IMR-90 (cell line): ENCODE data around the gene FCSK. TPM values are rescaled to one million over a fixed set of nuclear protein-coding genes. Genes with fewer than 3 reads are reported as not detected.

Experiments
- ATAC-seq: fragments of 200-7000 bp; cut with Tn5 transposase; 2 replicates; pipeline ENCODE4 v1.9.1; 2020; ENCODE audit warnings: low read depth, mild to moderate bottlenecking, moderate library complexity
- BruUV-seq: library from RNA; stranded (reverse); fragments of 400-500 nt; replicated peaks from 2 replicates; lab custom pipeline; 2021; lab: Mats Ljungman, UMichigan
- CTCF ChIA-PET: fragments of 300-600 bp; formaldehyde crosslinking; extraction: SDS; loops from one replicate; lab custom pipeline; 2021; ENCODE audit warnings: antibody characterized with exemption; lab: Yijun Ruan, JAX
- POLR2A ChIA-PET: fragments of 300-600 bp; sonication (Branson Sonifier 250); formaldehyde crosslinking; loops from one replicate; lab custom pipeline; 2022; ENCODE audit warnings: antibody characterized with exemption; ENCODE audit not compliant: unreplicated experiment; lab: Charles Lee
- DNase-seq: peaks from one replicate; pipeline ENCODE4 v3.0.0; 2013
- H2AFZ ChIP-seq: replicated peaks from 2 replicates; pipeline ENCODE3; 2013; ENCODE audit warnings: low read length, mild to moderate bottlenecking; ENCODE audit not compliant: poor library complexity
- H2AK5ac ChIP-seq: 2 replicates; pipeline ENCODE4 v1.6.1; 2013; ENCODE audit warnings: low read depth, low read length, inconsistent platforms
- H2AK9ac ChIP-seq: replicated peaks from 2 replicates; pipeline ENCODE3; 2013; ENCODE audit warnings: mild to moderate bottlenecking, low read depth, low read length, moderate library complexity; ENCODE audit not compliant: poor library complexity
- H2BK120ac ChIP-seq: 2 replicates; pipeline ENCODE4 v1.6.1; 2013; ENCODE audit warnings: low read depth, low read length, inconsistent platforms
- H2BK15ac ChIP-seq: 3 replicates; pipeline ENCODE4 v1.6.1; 2013; ENCODE audit warnings: low read depth, low read length, inconsistent platforms
- H2BK20ac ChIP-seq: 2 replicates; pipeline ENCODE4 v1.6.1; 2013; ENCODE audit warnings: low read depth, mild to moderate bottlenecking, inconsistent platforms, low read length, moderate library complexity
- H2BK5ac ChIP-seq: 2 replicates; pipeline ENCODE4 v1.6.1; 2013; ENCODE audit warnings: mild to moderate bottlenecking, low read depth, low read length, inconsistent platforms; ENCODE audit not compliant: poor library complexity, severe bottlenecking
- H3K14ac ChIP-seq: replicated peaks from 2 replicates; pipeline ENCODE4 v1.6.1; 2013; ENCODE audit warnings: low read depth, low read length, inconsistent platforms
- H3K18ac ChIP-seq: 2 replicates; pipeline ENCODE4 v1.6.1; 2013; ENCODE audit warnings: low read depth, low read length, control low read depth
- H3K23ac ChIP-seq: 2 replicates; pipeline ENCODE4 v1.6.1; 2013; ENCODE audit warnings: low read depth, low read length, inconsistent platforms
- H3K27ac ChIP-seq: 2 replicates; pipeline ENCODE4 v1.5.1; 2013; ENCODE audit warnings: mild to moderate bottlenecking, control low read depth, low read length; ENCODE audit not compliant: insufficient read depth
- H3K27me3 ChIP-seq: 2 replicates; pipeline ENCODE4 v1.6.1; 2013; ENCODE audit warnings: low read length; ENCODE audit not compliant: control insufficient read depth, insufficient read depth
- H3K36me3 ChIP-seq: 2 replicates; pipeline ENCODE4 v1.6.1; 2013; ENCODE audit warnings: low read length, mixed read lengths; ENCODE audit not compliant: control insufficient read depth, insufficient read depth
- H3K4ac ChIP-seq: 2 replicates; pipeline ENCODE4 v1.6.1; 2013; ENCODE audit warnings: low read depth, low read length, inconsistent platforms
- H3K4me1 ChIP-seq: 2 replicates; pipeline ENCODE4 v1.6.1; 2013; ENCODE audit warnings: low read length, mixed read lengths; ENCODE audit not compliant: control insufficient read depth, insufficient read depth
- H3K4me2 ChIP-seq: 2 replicates; pipeline ENCODE4 v1.6.1; 2013; ENCODE audit warnings: low read depth, mild to moderate bottlenecking, control low read depth, low read length, moderate library complexity
- H3K4me3 ChIP-seq: 2 replicates; pipeline ENCODE4 v1.5.1; 2013; ENCODE audit warnings: low read depth, mild to moderate bottlenecking, control low read depth, low read length, moderate library complexity; ENCODE audit not compliant: insufficient read depth
- H3K56ac ChIP-seq: 2 replicates; pipeline ENCODE4 v1.6.1; 2013; ENCODE audit warnings: low read length, inconsistent platforms; ENCODE audit not compliant: insufficient read depth; ENCODE audit errors: extremely low read depth
- H3K79me1 ChIP-seq, 2 experiments: 2 replicates each; pipeline ENCODE4 v1.6.1; 2013; ENCODE audit warnings: low read length in 2 of 2, inconsistent platforms in 1 of 2, low read depth in 1 of 2
- H3K9ac ChIP-seq: 2 replicates; pipeline ENCODE4 v1.6.1; 2013; ENCODE audit warnings: low read depth, low read length, control low read depth
- H3K9me1 ChIP-seq: 2 replicates; pipeline ENCODE4 v1.6.1; 2013; ENCODE audit warnings: low read length, inconsistent platforms; ENCODE audit not compliant: insufficient read depth
- H3K9me3 ChIP-seq: 2 replicates; pipeline ENCODE4 v1.6.1; 2013; ENCODE audit warnings: low read length; ENCODE audit not compliant: control insufficient read depth, insufficient read depth
- H4K20me1 ChIP-seq: 2 replicates; pipeline ENCODE4 v1.6.1; 2013; ENCODE audit warnings: low read length, inconsistent platforms; ENCODE audit not compliant: insufficient read depth
- H4K5ac ChIP-seq: 2 replicates; pipeline ENCODE4 v1.6.1; 2013; ENCODE audit warnings: mild to moderate bottlenecking, low read depth, low read length, control low read depth
- H4K8ac ChIP-seq, 2 experiments: 2 replicates each; pipeline ENCODE4 v1.6.1; 2013; ENCODE audit warnings: low read depth in 2 of 2, low read length in 2 of 2, control low read depth in 1 of 2, inconsistent platforms in 1 of 2
- H4K91ac ChIP-seq: 2 replicates; pipeline ENCODE4 v1.6.1; 2013; ENCODE audit warnings: low read depth, low read length, inconsistent platforms; ENCODE audit not compliant: insufficient read depth
- BHLHE40 ChIP-seq: fragments of 150-350 bp; IDR thresholded peaks from 2 replicates; pipeline ENCODE4 v1.6.1; 2016; ENCODE audit warnings: mild to moderate bottlenecking, low read depth, low read length
- CEBPB ChIP-seq: IDR thresholded peaks from 2 replicates; pipeline ENCODE4 v1.6.1; 2012; ENCODE audit warnings: low read depth, low read length, improper control_type of control experiment
- CHD1 ChIP-seq: IDR thresholded peaks from 2 replicates; pipeline ENCODE4 v1.6.1; 2012; ENCODE audit warnings: low read depth, low read length, improper control_type of control experiment
- CTCF ChIP-seq: conservative IDR thresholded peaks from 2 replicates; pipeline ENCODE4 v1.5.1; 2012; ENCODE audit warnings: mild to moderate bottlenecking, low read depth, low read length, improper control_type of control experiment
- ELK1 ChIP-seq: fragments of 150-350 bp; IDR thresholded peaks from 2 replicates; pipeline ENCODE4 v1.6.1; 2016; ENCODE audit warnings: low read depth, mild to moderate bottlenecking, low read length, moderate library complexity, borderline replicate concordance
- FOS ChIP-seq: fragments of 150-350 bp; IDR thresholded peaks from 2 replicates; pipeline ENCODE4 v1.6.1; 2016; ENCODE audit warnings: low read depth, low read length
- MAFK ChIP-seq: IDR thresholded peaks from 2 replicates; pipeline ENCODE4 v1.6.1; 2012; ENCODE audit warnings: low read depth, low read length, improper control_type of control experiment
- MAZ ChIP-seq: IDR thresholded peaks from 2 replicates; pipeline ENCODE4 v1.6.1; 2012; ENCODE audit warnings: low read depth, mild to moderate bottlenecking, low read length, improper control_type of control experiment, moderate library complexity, borderline replicate concordance
- MXI1 ChIP-seq: IDR thresholded peaks from 2 replicates; pipeline ENCODE4 v1.6.1; 2012; ENCODE audit warnings: low read depth, mild to moderate bottlenecking, low read length, moderate library complexity, borderline replicate concordance
- NFE2L2 ChIP-seq: fragments of 150-350 bp; IDR thresholded peaks from 2 replicates; pipeline ENCODE4 v1.6.1; 2016; ENCODE audit warnings: low read depth, mild to moderate bottlenecking, low read length
- POLR2A ChIP-seq: IDR thresholded peaks from 2 replicates; pipeline ENCODE4 v1.6.1; 2012; ENCODE audit warnings: mild to moderate bottlenecking, low read depth, low read length
- RAD21 ChIP-seq: IDR thresholded peaks from 2 replicates; pipeline ENCODE4 v1.6.1; 2012; ENCODE audit warnings: low read length, improper control_type of control experiment
- RCOR1 ChIP-seq: IDR thresholded peaks from 2 replicates; pipeline ENCODE4 v1.6.1; 2012; ENCODE audit warnings: mild to moderate bottlenecking, low read length, improper control_type of control experiment; ENCODE audit not compliant: insufficient replicate concordance
- RFX5 ChIP-seq: IDR thresholded peaks from 2 replicates; pipeline ENCODE4 v1.8.0; 2012; ENCODE audit warnings: low read depth, mild to moderate bottlenecking, low read length, moderate library complexity
- SMC3 ChIP-seq: fragments of 150-350 bp; IDR thresholded peaks from 2 replicates; pipeline ENCODE4 v1.6.1; 2016; ENCODE audit warnings: low read depth, mild to moderate bottlenecking, antibody characterized with exemption, low read length, moderate library complexity
- USF2 ChIP-seq: fragments of 150-350 bp; IDR thresholded peaks from 2 replicates; pipeline ENCODE4 v1.6.1; 2017; ENCODE audit warnings: mild to moderate bottlenecking, antibody characterized with exemption, low read length, low read depth
- WGBS, 2 experiments: methylation state at CpG; one replicate each; pipeline versions ENCODE4 v1.1.5 to v1.1.7; 2013; ENCODE audit warnings: missing lambda C conversion rate in 2 of 2; ENCODE audit not compliant: insufficient read length in 1 of 2; ENCODE audit errors: extremely low coverage in 2 of 2; 5-methylcytosine and 5-hydroxymethylcytosine counted together
- dilution Hi-C: fragments of 300-500 bp; cut with HindIII; formaldehyde crosslinking; loops from one replicate; pipeline ENCODE4 v1.14.3; 2018; ENCODE audit warnings: low sequenced_read_pairs; ENCODE audit not compliant: unreplicated experiment
- in situ Hi-C: fragments of 300-500 bp; cut with MboI; formaldehyde crosslinking; loops from 3 replicates; pipeline ENCODE4 v1.14.3; 2019; ENCODE audit warnings: low sequenced_read_pairs, inconsistent platforms, mixed read lengths
- intact Hi-C: fragments of 100-400 bp; cut with micrococcal nuclease; formaldehyde crosslinking; loops from 2 replicates; pipeline ENCODE4 v1.10.0; 2022
- polyA plus RNA-seq, 3 experiments: library from polyadenylated mRNA; depleted of rRNA; stranded (reverse); fragments of >200 nt; gene quantifications; 2 replicates each; pipeline ENCODE4 v1.2.3, GENCODE V29; 2012; ENCODE audit warnings: low replicate concordance in 1 of 3
- total RNA-seq: library from RNA; depleted of rRNA; stranded (reverse); fragments of >200 nt; gene quantifications from 2 replicates; pipeline ENCODE4 v1.2.3, GENCODE V29; 2012

The FCSK gene
- total and polyA plus RNA-seq, 2 of the 4 experiments (the other 2 are of a cell fraction): 6.1 to 7.2 TPM

GRCh38 chr16:70496513-70496912, 42.1 kb downstream of the FCSK start:
- Histone ChIP-seq H2AFZ (no peak overlapping the region), H4K8ac (no peak overlapping the region), H3K9ac (no peak overlapping the region), H3K18ac (no peak overlapping the region), H3K36me3 (peaks cover 47% of the 10 kb centered on the region), H3K9me3 (no peaks in the 10 kb centered on the region), H3K27ac (no peak overlapping the region), H4K5ac (no peak overlapping the region), H2BK120ac (no peak overlapping the region), H2AK5ac (no peak overlapping the region), H3K4ac (no peak overlapping the region), H3K4me1 (peaks cover 3% of the 10 kb centered on the region), H4K91ac (no peak overlapping the region), H3K27me3 (no peaks in the 10 kb centered on the region), H3K4me3 (no peak overlapping the region), H3K4me2 (no peak overlapping the region), H2BK20ac (no peak overlapping the region), H3K56ac (no peak overlapping the region), H3K23ac (no peak overlapping the region), H2BK15ac (no peak overlapping the region), H2AK9ac (no peak overlapping the region), H2BK5ac (no peak overlapping the region), H3K79me1 (no peaks in the 10 kb centered on the region), H3K9me1 (peaks cover 9% of the 10 kb centered on the region), H4K20me1 (no peaks in the 10 kb centered on the region), H3K14ac (no peak overlapping the region)
- ATAC-seq (no peak), DNase-seq (no peak)
- WGBS, 2 experiments: 100% methylated on average over 1 of the region's 6 CpGs; no CpG with 5 or more reads in 1 of the 2 experiments
- POLR2A ChIA-PET: no interaction called here
- no TSS peak for BruUV-seq
- in situ Hi-C loops: no loop called here
- intact Hi-C loops: no loop called here
- no peak for TF ChIP-seq MXI1
- no peak for TF ChIP-seq CHD1
- no peak for TF ChIP-seq SMC3
- no peak for TF ChIP-seq FOS
- TF ChIP-seq MAZ: no peak
- no peak for TF ChIP-seq NFE2L2
- TF ChIP-seq ELK1: no peak
- no peak for TF ChIP-seq USF2
- TF ChIP-seq RAD21: no peak
- TF ChIP-seq BHLHE40: no peak
- TF ChIP-seq POLR2A: no peak
- TF ChIP-seq CTCF: no peak
- no peak for TF ChIP-seq RFX5
- no peak for TF ChIP-seq RCOR1
- no peak for TF ChIP-seq MAFK
- no peak for TF ChIP-seq CEBPB
- CTCF ChIA-PET: no interaction called here
- dilution Hi-C loops: no loop called here
